IPS DF 6.9 (cell line): ENCODE measurements around the gene TM6SF1.

Experiments used
- DNase-seq: peaks from one replicate; pipeline ENCODE4 v3.0.0-alpha.2; 2013; ENCODE audit warnings: low read depth, low spot score
- H3K27ac ChIP-seq: one replicate; pipeline ENCODE4 v1.5.1; 2013; ENCODE audit warnings: low read length, control low read depth
- H3K27me3 ChIP-seq: 2 replicates; pipeline ENCODE4 v1.6.1; 2013; ENCODE audit warnings: mild to moderate bottlenecking, low read length; ENCODE audit not compliant: control insufficient read depth, insufficient read depth
- H3K36me3 ChIP-seq: 2 replicates; pipeline ENCODE4 v1.6.1; 2013; ENCODE audit warnings: low read length; ENCODE audit not compliant: control insufficient read depth, insufficient read depth
- H3K4me1 ChIP-seq: 2 replicates; pipeline ENCODE4 v1.6.1; 2013; ENCODE audit warnings: low read length; ENCODE audit not compliant: control insufficient read depth, insufficient read depth
- H3K4me3 ChIP-seq: 2 replicates; pipeline ENCODE4 v1.5.1; 2013; ENCODE audit warnings: mild to moderate bottlenecking, low read length
- H3K9me3 ChIP-seq: 2 replicates; pipeline ENCODE4 v1.6.1; 2013; ENCODE audit warnings: low read length, inconsistent platforms; ENCODE audit not compliant: control insufficient read depth, insufficient read depth
- WGBS: extraction: QIAGEN DNeasy Blood & Tissue Kit; methylation state at CpG from one replicate; pipeline ENCODE4 v1.1.7; 2013; ENCODE audit warnings: mixed read lengths, missing lambda C conversion rate; ENCODE audit not compliant: insufficient read length, insufficient coverage; 5-methylcytosine and 5-hydroxymethylcytosine counted together

The TM6SF1 gene

DNA sequence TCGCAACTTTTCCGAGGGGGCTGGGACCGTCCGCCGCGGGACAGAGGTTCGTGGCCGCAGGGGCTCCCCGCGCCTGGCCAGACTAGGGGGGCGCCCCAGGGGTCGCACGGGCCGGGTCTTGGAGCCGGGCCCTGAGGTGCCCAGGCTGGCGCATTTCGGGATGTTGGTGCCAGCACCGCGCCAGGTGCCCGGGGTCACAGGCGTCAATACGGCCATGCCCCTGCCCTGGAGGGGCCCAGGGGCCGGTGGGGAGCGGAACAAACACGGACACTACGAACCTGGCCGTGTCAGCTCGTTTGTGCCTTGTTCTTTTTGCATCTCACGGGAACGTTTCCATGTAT is 366 bp downstream of the TM6SF1 start:
- no peaks in the 10 kb centered on the region for H3K36me3 ChIP-seq

DNA sequence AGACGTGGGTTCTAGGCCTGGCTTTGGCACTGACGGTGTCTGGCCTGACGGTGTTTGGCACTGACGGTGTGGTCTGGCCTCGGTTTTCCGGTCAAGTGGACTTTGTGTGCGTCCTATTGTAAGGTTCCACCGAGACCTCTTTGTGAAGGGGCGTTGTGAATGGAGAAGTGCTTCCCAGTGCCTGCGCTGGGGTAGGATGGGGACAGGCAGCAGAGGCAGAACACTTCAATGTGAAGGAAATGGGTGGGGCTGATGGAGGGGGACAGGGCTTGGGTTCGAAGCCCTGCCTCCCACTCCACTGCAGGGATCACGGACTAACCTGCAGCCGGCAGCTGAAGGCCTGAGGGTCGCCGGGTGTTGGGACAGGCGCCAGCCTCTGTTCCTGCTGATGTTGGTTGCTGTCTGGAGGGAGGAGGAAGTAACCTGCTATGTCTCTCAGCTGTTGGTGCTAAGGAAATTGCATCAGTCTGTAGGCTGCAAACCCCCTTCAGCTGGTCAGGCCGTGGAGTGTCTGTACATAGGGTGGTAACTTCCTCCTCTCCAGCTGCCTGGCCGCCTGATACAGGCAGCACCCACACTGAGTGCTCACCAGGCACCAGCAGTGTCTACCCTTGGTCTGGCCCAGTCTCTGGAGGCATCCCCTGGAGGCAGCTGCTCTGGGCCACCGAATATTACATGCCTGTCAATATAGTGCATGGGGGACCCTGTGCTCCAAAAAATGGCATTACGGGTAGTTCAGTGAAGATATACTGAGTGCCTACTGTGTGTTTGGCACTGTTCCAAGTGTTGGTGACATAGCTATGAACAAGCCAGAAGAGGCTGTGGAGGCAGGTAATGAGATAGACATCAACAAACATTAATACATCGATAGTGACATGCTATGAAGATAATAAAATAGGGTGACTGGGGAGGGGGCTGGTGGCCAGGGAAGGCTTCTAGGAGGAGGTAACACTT is 1.1 kb downstream of the TM6SF1 start:
- H3K9me3 ChIP-seq = no peaks in the 10 kb centered on the region
- no peaks in the 10 kb centered on the region for H3K36me3 ChIP-seq
- H3K27me3 ChIP-seq = peaks cover 11% of the 10 kb centered on the region; the same call in 1 of the 2 replicates
- no peak overlapping the region for H3K4me3 ChIP-seq
- WGBS = no CpG with 5 or more reads among the region's 21 CpGs
- peaks cover 5% of the 10 kb centered on the region; the same call in 1 of the 2 replicates for H3K4me1 ChIP-seq
- no peak overlapping the region for H3K27ac ChIP-seq
- no peak for DNase-seq

More for the DNA sequence above, 366 bp downstream of the TM6SF1 start:
- H3K27me3 ChIP-seq = peaks cover 11% of the 10 kb centered on the region; the same call in 1 of the 2 replicates
- H3K4me3 ChIP-seq = peak overlapping the region; percentile 64
- no peak overlapping the region for H3K27ac ChIP-seq
- DNase-seq = no peak
- H3K9me3 ChIP-seq = no peaks in the 10 kb centered on the region
- no CpG with 5 or more reads among the region's 30 CpGs for WGBS
- H3K4me1 ChIP-seq = peaks cover 5% of the 10 kb centered on the region; the same call in 1 of the 2 replicates

DNA sequence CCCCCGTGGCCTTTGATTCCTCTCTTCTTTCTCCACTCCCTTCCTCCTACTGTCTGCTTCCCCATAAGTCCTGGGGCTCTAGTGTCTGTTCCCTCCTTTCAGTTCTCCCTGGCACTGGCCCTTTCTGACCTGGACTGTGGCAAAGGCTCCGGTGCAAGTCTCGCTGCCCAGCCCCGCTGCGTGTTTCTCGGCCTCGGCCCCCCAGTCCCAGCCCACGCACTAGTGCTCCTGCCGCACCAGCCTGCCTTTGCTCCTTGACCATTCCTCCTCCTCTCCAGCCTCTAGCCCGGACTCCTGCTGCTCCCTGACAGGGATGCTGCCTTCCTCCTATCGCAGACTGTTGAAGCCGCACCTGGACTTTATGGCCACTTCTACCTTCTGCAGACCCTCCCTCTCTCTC is 2.1 kb downstream of the TM6SF1 start:
- no peaks in the 10 kb centered on the region for H3K36me3 ChIP-seq
- DNase-seq = no peak
- WGBS = no CpG with 5 or more reads among the region's 12 CpGs
- no peak overlapping the region for H3K27ac ChIP-seq
- peaks cover 5% of the 10 kb centered on the region; the same call in 1 of the 2 replicates for H3K4me1 ChIP-seq
- no peak overlapping the region for H3K4me3 ChIP-seq
- no peaks in the 10 kb centered on the region for H3K9me3 ChIP-seq
- peaks cover 11% of the 10 kb centered on the region; the same call in 1 of the 2 replicates for H3K27me3 ChIP-seq

DNA sequence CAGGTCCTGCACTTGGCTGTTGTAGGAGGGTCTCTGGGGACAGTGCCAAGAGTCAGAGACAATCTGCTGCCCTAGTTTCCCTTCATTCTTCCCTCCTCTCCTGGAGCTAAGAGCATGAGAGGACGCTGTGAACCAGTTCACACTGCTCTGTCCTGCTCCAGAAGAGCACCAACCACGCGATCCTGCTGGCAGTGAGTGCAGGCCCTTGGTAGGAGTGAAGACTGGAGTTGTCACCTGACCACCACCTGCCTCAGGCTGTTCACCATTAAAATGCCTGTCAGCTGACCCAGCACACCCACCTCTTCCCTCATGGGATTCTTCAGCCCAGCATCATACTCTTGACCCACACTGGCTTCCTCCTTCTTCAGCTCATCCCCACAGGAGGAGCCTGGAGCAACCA is 2.9 kb downstream of the TM6SF1 start:
- Histone ChIP-seq H3K4me3 (no peak overlapping the region), H3K9me3 (no peaks in the 10 kb centered on the region), H3K36me3 (no peaks in the 10 kb centered on the region), H3K27ac (no peak overlapping the region), H3K4me1 (peaks cover 5% of the 10 kb centered on the region; the same call in 1 of the 2 replicates), H3K27me3 (peaks cover 11% of the 10 kb centered on the region; the same call in 1 of the 2 replicates)
- WGBS = no CpG with 5 or more reads among the region's 3 CpGs
- DNase-seq = no peak

DNA sequence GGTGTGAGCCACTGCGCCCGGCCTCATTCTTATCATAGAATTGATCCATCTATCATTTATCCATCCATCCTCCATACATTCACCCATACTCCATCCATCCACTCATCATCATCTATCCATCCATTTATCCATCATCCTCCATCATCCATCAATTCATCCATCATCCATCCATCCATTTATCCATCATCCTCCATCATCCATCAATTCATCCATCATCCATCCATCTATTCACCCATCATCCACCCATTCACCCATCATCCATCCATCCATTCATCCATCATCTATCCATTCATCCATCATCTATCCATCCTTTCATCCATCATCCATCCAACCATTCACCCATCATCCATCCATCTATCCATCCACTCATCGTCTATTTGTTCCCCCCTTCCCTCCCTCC is 3.7 kb downstream of the TM6SF1 start:
- Histone ChIP-seq H3K4me3 (no peak overlapping the region), H3K9me3 (no peaks in the 10 kb centered on the region), H3K4me1 (peaks cover 5% of the 10 kb centered on the region; the same call in 1 of the 2 replicates), H3K27ac (no peak overlapping the region), H3K36me3 (no peaks in the 10 kb centered on the region), H3K27me3 (peaks cover 11% of the 10 kb centered on the region; the same call in 1 of the 2 replicates)
- no peak for DNase-seq
- WGBS = 100% methylated on average over 1 of the region's 3 CpGs

DNA sequence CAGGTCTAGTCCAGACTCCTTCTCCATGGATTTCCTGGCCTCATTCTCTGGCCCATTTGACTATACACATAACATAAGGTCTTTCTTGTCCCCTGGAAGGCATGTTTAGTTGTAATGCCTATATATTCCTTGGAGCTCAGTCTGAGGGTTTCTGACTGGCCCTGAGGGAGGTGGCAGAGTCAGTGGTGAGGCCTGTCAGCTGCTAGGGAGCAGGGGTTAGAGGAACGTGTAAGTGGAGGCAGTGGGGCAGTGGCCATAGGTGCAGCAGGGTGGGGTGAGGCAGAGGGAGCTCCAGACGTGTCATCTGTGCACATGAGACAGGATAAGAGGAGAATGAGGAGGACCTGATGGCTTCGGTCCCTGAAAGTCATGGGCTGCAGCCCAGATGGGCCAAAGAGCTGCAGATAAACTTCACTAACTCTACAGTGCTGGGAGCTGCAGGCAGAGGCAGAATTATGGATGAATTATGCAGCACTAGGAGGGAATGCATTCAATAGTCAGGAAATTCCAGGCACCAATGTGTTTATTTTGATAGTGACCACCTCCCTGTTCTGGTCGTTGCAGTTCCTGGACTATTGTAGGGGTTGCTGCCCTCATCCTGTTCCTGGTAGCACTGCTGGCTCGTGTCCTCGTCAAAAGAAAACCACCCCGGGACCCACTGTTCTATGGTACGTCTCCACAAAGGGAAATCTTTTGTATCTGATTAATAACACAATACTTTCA is 4.9 kb downstream of the TM6SF1 start:
- 0 out of 2 replicates have a peak, but pooled peaks cover 3% of the 10 kb centered on the region for H3K4me1 ChIP-seq
- no peak for DNase-seq
- WGBS = no CpG with 5 or more reads among the region's 8 CpGs
- H3K27ac ChIP-seq = no peak overlapping the region
- peaks cover 6% of the 10 kb centered on the region; the same call in 1 of the 2 replicates for H3K27me3 ChIP-seq
- H3K36me3 ChIP-seq = no peaks in the 10 kb centered on the region
- no peaks in the 10 kb centered on the region for H3K9me3 ChIP-seq
- no peak overlapping the region for H3K4me3 ChIP-seq

DNA sequence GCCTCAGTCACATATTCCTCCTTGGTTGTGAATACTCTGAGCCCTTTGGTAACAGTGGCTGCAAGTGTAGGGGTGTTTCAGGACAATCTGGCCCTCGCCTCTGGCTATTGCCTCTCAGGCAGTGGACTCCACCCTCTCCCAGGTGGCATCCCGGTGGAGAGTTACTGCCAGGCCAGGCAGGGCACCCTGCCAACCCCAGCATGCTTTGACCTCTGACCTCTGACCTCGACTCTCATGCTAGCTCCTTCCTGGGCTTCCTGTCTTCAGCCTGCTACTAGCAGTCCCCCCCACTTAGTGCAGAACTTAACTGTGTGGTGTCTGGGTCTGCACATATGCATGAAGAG is 5.5 kb downstream of the TM6SF1 start:
- H3K4me3 ChIP-seq = no peak overlapping the region
- peaks cover 4% of the 10 kb centered on the region; the same call in 1 of the 2 replicates for H3K27me3 ChIP-seq
- no peak overlapping the region for H3K27ac ChIP-seq
- no peaks in the 10 kb centered on the region for H3K36me3 ChIP-seq
- WGBS = no CpG with 5 or more reads among the region's 3 CpGs
- H3K9me3 ChIP-seq = no peaks in the 10 kb centered on the region
- DNase-seq = no peak
- H3K4me1 ChIP-seq = 0 out of 2 replicates have a peak, but pooled peaks cover 3% of the 10 kb centered on the region

DNA sequence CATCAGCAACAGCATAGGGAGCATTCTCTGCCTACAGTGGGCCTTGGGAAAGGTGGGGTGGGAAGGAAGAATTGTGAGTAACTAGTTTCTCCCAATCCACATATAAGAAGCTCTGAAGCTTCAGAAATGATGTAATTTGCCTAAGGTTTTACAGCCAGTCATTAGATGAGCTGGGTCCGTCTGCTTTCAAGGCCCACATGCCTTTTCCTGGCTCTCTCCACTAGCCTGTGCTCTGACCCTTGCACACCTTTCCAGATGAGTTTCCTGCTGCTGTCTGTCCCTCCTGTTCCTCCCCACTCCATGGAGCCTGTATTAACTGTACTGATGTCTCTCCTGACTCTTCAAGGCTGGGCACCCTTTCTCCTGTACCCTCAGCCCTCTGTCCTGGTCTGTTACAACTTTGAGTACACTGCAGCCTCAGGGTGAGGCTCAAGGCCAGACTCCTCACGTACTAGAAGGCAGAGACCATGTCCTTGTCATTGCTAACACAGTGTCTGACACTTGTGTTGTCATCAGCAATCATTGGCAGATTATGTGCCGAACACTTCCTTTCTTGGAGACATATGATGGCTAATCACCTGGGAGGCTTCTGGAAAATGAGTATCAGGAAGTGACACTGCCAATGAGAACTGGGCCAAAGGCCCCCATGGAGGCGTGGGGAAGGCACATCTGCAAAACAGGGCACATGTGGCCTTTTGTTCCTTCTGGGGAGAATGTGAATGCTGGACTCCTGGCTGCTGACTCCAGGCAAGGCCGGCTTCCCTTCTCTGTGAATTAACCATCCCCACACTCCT is 6.6 kb downstream of the TM6SF1 start:
- WGBS = no CpG with 5 or more reads among the region's 5 CpGs
- DNase-seq = no peak
- 0 out of 2 replicates have a peak, but pooled peaks cover 1% of the 10 kb centered on the region for H3K27me3 ChIP-seq
- H3K4me3 ChIP-seq = no peak overlapping the region
- no peak overlapping the region for H3K27ac ChIP-seq
- H3K9me3 ChIP-seq = no peaks in the 10 kb centered on the region
- no peaks in the 10 kb centered on the region for H3K4me1 ChIP-seq
- no peaks in the 10 kb centered on the region for H3K36me3 ChIP-seq

DNA sequence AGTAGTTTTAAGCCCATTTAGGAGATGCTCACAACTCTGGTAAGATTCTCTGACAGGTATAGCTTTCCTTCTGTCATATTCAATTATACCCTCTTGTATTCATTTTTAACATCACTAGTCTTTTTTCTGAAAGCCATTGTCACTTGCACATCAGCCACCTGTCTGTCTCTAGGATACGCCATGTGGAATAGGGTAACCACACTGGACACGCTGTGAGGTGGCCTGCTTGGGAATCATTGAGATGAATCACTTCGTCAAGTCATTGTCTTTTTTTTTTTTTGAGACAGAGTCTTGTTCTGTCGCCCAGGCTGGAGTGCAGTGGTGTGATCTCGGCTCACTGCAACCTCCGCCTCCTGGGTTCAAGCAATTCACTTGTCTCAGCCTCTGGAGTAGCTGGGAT is 7.4 kb downstream of the TM6SF1 start:
- no CpG with 5 or more reads among the region's 6 CpGs for WGBS
- Histone ChIP-seq H3K27ac (no peak overlapping the region), H3K36me3 (no peaks in the 10 kb centered on the region), H3K4me3 (no peak overlapping the region), H3K27me3 (0 out of 2 replicates have a peak, but pooled peaks cover 1% of the 10 kb centered on the region), H3K4me1 (no peaks in the 10 kb centered on the region), H3K9me3 (no peaks in the 10 kb centered on the region)
- no peak for DNase-seq

DNA sequence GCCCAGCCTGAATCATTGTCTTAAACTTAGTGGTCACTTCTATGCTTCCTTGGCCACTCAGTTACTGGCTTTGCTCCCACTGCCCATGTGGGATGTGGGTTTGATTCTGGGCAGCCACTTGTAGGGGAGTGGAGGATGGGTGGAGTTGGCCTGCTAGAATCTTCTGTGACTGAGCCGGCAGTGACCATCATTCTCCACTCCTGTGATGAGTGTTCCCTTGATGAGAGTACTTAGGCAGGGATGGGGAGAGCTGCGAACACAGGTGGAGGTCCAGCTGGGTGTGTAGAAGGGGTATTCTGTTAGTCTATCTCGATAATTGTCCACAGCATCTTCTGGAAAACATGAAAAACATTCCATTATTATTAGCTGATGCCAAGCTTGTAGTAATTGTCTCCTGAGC is 8.0 kb downstream of the TM6SF1 start:
- Histone ChIP-seq H3K27ac (no peak overlapping the region), H3K4me3 (no peak overlapping the region)
- no CpG with 5 or more reads among the region's 3 CpGs for WGBS

More for the DNA sequence above, 8.0 kb downstream of the TM6SF1 start:
- H3K36me3 ChIP-seq = no peaks in the 10 kb centered on the region
- no peaks in the 10 kb centered on the region for H3K9me3 ChIP-seq
- H3K27me3 ChIP-seq = 0 out of 2 replicates have a peak, but pooled peaks cover 1% of the 10 kb centered on the region
- no peak for DNase-seq
- no peaks in the 10 kb centered on the region for H3K4me1 ChIP-seq
